ENCODE results near the gene USP12. TPM values are rescaled to one million over a fixed set of nuclear protein-coding genes. Genes with fewer than 3 reads are reported as not detected.

Gene USP12
- total RNA-seq, 1 experiment from 2014 or later = 36.2 TPM

DNA sequence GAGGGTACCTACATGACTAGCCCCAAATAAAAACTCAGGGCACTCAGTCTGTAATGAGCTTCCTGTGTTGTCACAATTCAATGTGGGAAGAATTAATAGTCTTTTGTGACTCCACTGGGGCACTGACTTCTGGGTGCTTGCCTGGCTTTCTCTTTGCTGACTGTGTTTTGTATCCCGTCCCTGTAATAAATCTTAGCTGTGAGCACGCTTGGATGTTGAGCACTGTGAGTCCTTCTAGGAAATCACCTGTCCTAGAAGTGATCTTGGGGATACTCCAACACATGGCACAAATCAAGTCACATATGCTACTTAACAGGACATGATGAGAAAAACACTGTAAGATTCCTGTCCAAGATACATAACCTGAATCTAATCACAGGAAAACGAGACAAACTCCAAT, 83.0 kb downstream of the USP12 start:
- H3K4me3 ChIP-seq (ENCODE audit: low read depth, low read length) = no peak overlapping the region
- Mint-ChIP-seq H3K4me1 (ENCODE audit: low read depth, unreplicated experiment) (no peaks in the 10 kb centered on the region), H3K36me3 (ENCODE audit: insufficient read depth, unreplicated experiment) (peaks cover 61% of the 10 kb centered on the region), H3K9me3 (ENCODE audit: unreplicated experiment) (no peaks in the 10 kb centered on the region), H3K27ac (ENCODE audit: unreplicated experiment) (no peak overlapping the region), H3K27me3 (ENCODE audit: insufficient read depth, unreplicated experiment) (no peaks in the 10 kb centered on the region), H3K4me3 (ENCODE audit: unreplicated experiment) (no peak overlapping the region)
- H3K36me3 ChIP-seq (ENCODE audit: control insufficient read depth, insufficient read depth, low read length) = no peaks in the 10 kb centered on the region; the same call in 1 of the 2 replicates
- no peak for DNase-seq
- intact Hi-C loops (cut with micrococcal nuclease; ENCODE audit: unreplicated experiment) = no loop called here
- no peaks in the 10 kb centered on the region for H3K27me3 ChIP-seq (replicated peaks; ENCODE audit: control insufficient read depth, insufficient read depth, low read length)
- no peaks in the 10 kb centered on the region; the same call in 1 of the 2 replicates for H3K4me1 ChIP-seq
- no TSS peak for BruUV-seq (replicated peaks)
- no peaks in the 10 kb centered on the region for H3K9me3 ChIP-seq
- ChIA-PET POLR2A (no interaction called here), CTCF (no interaction called here)
- TF ChIP-seq CTCF (IDR thresholded peaks at IDR 0.05; ENCODE audit: insufficient read depth in 1 of 2, low read depth in 1 of 2, low read length in 1 of 2, severe bottlenecking in 1 of 2, unreplicated experiment in 1 of 2) = no peak

- BruUV-seq (replicated peaks) = no TSS peak
- H3K27ac Mint-ChIP-seq (ENCODE audit: unreplicated experiment) = no peak overlapping the region
- no peak overlapping the region for H3K4me3 ChIP-seq (ENCODE audit: low read depth, low read length)
- H3K4me1 Mint-ChIP-seq (ENCODE audit: low read depth, unreplicated experiment) = no peaks in the 10 kb centered on the region
- no peaks in the 10 kb centered on the region for H3K27me3 ChIP-seq (replicated peaks; ENCODE audit: control insufficient read depth, insufficient read depth, low read length)
- H3K36me3 Mint-ChIP-seq (ENCODE audit: insufficient read depth, unreplicated experiment) = peaks cover 45% of the 10 kb centered on the region
- CTCF ChIA-PET = interaction anchor here (0.6 to 1.1 kb wide), 2 partner anchors 21 to 51 kb away, joined by 3 read pairs; no protein-coding TSS in a partner anchor
- H3K36me3 ChIP-seq (ENCODE audit: control insufficient read depth, insufficient read depth, low read length) = no peaks in the 10 kb centered on the region; the same call in 1 of the 2 replicates
- intact Hi-C loops (cut with micrococcal nuclease; ENCODE audit: unreplicated experiment) = no loop called here
- no peaks in the 10 kb centered on the region; the same call in 1 of the 2 replicates for H3K4me1 ChIP-seq
- no peaks in the 10 kb centered on the region for H3K9me3 Mint-ChIP-seq (ENCODE audit: unreplicated experiment)
- no peaks in the 10 kb centered on the region for H3K27me3 Mint-ChIP-seq (ENCODE audit: insufficient read depth, unreplicated experiment)
- no peak overlapping the region for H3K4me3 Mint-ChIP-seq (ENCODE audit: unreplicated experiment)
- H3K9me3 ChIP-seq = no peaks in the 10 kb centered on the region
- TF ChIP-seq CTCF (IDR thresholded peaks at IDR 0.05; ENCODE audit: insufficient read depth in 1 of 2, low read depth in 1 of 2, low read length in 1 of 2, severe bottlenecking in 1 of 2, unreplicated experiment in 1 of 2) = no peak
- POLR2A ChIA-PET = no interaction called here
- DNase-seq = no peak
Observed at GRCh38 chr13:27086599-27087265, 84.9 kb downstream of the USP12 start.

GRCh38 chr13:27083183-27083582, 88.4 kb downstream of the USP12 start:
- BruUV-seq (replicated peaks) = no TSS peak
- Mint-ChIP-seq H3K27me3 (ENCODE audit: insufficient read depth, unreplicated experiment) (no peaks in the 10 kb centered on the region), H3K9me3 (ENCODE audit: unreplicated experiment) (no peaks in the 10 kb centered on the region), H3K27ac (ENCODE audit: unreplicated experiment) (no peak overlapping the region), H3K36me3 (ENCODE audit: insufficient read depth, unreplicated experiment) (peaks cover 41% of the 10 kb centered on the region), H3K4me3 (ENCODE audit: unreplicated experiment) (no peak overlapping the region), H3K4me1 (ENCODE audit: low read depth, unreplicated experiment) (peaks cover 12% of the 10 kb centered on the region)
- H3K36me3 ChIP-seq (ENCODE audit: control insufficient read depth, insufficient read depth, low read length) = no peaks in the 10 kb centered on the region; the same call in 1 of the 2 replicates
- POLR2A ChIA-PET = no interaction called here
- TF ChIP-seq CTCF (IDR thresholded peaks at IDR 0.05; ENCODE audit: insufficient read depth in 1 of 2, low read depth in 1 of 2, low read length in 1 of 2, severe bottlenecking in 1 of 2, unreplicated experiment in 1 of 2) = no peak
- DNase-seq = no peak
- CTCF ChIA-PET = no interaction called here
- no peaks in the 10 kb centered on the region for H3K4me1 ChIP-seq
- intact Hi-C loops (cut with micrococcal nuclease; ENCODE audit: unreplicated experiment) = no loop called here
- H3K27me3 ChIP-seq (replicated peaks; ENCODE audit: control insufficient read depth, insufficient read depth, low read length) = no peaks in the 10 kb centered on the region
- H3K9me3 ChIP-seq = no peaks in the 10 kb centered on the region
- H3K4me3 ChIP-seq (ENCODE audit: low read depth, low read length) = no peak overlapping the region
